HG03175 (cell line): Measurements from ENCODE around the gene APLN.

Experiments
- ATAC-seq: cut with Tn5 transposase; IDR thresholded peaks from one replicate; pipeline ENCODE4 v1.9.1; 2021; ENCODE audit warnings: mild to moderate bottlenecking, moderate library complexity; ENCODE audit not compliant: unreplicated experiment

The APLN gene

GRCh38 chrX:129599996-129600395 is 54.8 kb downstream of the APLN start:
- ATAC-seq, result no peak

GRCh38 chrX:129599499-129599898 is 55.3 kb downstream of the APLN start:
- ATAC-seq, result no peak

GRCh38 chrX:129597905-129598304 is 56.9 kb downstream of the APLN start:
- ATAC-seq, result no peak

GRCh38 chrX:129596077-129596476 is 58.7 kb downstream of the APLN start:
- no peak for ATAC-seq
